HG03432 (cell line): ENCODE data around the gene SPOCK2.
"Not testable (repeated sequence)": the region's sequence is repeated elsewhere in the genome, so short reads cannot be mapped to it uniquely, and the experiment has no call there.

Experiments
- ATAC-seq: cut with Tn5 transposase; IDR thresholded peaks from one replicate; pipeline ENCODE4 v1.9.1; 2021; ENCODE audit warnings: mild to moderate bottlenecking, moderate library complexity; ENCODE audit not compliant: unreplicated experiment

SPOCK2 gene, protein sequence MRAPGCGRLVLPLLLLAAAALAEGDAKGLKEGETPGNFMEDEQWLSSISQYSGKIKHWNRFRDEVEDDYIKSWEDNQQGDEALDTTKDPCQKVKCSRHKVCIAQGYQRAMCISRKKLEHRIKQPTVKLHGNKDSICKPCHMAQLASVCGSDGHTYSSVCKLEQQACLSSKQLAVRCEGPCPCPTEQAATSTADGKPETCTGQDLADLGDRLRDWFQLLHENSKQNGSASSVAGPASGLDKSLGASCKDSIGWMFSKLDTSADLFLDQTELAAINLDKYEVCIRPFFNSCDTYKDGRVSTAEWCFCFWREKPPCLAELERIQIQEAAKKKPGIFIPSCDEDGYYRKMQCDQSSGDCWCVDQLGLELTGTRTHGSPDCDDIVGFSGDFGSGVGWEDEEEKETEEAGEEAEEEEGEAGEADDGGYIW

DNA sequence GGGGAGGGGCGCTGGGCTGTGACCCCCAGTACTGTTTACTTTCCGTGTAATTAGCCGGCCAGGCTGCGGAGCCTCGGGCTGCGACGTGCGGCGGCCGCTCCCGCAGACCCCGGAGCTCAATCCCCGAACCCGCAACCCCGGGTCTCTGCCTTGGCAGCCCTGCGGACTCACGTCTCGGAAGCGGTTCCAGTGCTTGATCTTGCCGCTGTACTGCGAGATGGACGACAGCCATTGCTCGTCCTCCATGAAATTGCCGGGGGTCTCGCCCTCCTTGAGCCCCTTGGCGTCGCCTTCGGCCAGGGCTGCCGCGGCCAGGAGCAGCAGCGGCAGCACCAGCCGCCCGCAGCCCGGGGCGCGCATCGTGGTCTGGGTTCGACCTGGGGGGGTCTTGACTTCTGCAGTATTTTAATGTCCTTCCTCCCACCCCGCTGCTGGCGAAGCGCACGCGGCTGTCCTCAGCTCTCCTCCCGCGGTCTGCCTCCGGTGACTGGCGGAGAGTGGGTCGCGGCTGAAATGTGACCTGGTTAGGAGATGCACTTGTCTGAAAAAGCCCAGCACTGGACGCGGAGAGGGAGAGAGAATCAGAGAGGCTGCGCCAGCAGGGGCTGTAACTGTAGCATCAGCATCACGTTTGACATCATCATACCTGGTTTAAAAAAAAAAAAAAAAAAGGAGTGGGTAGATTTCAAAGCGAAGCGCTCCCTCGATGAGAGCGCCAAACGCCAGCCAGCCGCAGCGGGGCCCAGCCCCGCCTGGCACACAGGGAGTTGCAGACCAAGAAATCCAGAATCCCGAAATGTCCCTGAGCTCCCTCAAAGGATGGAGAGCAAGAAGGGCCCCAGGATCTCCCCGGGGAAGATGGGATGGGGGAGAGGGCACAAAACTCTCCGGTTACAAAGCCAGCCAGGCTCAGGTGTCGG, at the start of gene SPOCK2:
Gene SPOCK2, minus strand, starts transcription at position 583 of the 920 bp plus-strand sequence. Its CDS starts 223 bp downstream, at position 360.
- ATAC-seq: no peak

DNA sequence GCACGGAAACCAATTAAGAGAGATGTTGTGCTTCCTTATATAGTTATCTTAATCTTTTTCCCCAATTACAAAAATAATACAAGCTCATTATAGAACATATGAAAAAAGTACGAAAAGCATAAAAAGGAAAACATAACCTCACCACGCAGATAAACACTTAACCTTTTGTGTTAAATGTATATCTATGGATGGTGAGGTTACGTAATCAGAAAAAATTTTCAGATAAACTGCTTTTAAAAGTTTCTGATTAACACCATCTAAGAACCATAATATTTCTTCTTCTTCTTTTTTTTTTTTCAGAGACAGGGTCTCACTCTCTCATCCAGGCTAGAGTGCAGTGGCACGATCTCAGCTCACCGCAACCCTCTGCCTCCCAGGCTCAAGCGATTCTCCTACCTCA, 49.2 kb upstream of the SPOCK2 start:
- no peak for ATAC-seq

DNA sequence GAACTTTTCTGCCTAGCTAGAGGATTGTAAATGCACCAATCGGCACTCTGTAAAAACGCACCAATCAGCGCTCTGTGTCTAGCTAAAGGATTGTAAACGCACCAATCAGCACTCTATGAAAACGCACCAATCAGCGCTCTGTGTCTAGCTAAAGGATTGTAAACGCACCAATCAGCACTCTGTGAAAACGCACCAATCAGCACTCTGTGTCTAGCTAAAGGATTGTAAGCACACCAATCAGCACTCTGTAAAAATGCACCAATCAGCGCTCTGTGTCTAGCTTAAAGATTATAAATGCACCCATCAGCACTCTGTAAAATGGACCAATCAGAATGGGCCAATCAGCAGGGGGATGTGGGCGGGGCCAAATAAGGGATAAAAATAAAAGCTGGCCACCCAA, 47.9 kb upstream of the SPOCK2 start:
- ATAC-seq: not testable (repeated sequence)

DNA sequence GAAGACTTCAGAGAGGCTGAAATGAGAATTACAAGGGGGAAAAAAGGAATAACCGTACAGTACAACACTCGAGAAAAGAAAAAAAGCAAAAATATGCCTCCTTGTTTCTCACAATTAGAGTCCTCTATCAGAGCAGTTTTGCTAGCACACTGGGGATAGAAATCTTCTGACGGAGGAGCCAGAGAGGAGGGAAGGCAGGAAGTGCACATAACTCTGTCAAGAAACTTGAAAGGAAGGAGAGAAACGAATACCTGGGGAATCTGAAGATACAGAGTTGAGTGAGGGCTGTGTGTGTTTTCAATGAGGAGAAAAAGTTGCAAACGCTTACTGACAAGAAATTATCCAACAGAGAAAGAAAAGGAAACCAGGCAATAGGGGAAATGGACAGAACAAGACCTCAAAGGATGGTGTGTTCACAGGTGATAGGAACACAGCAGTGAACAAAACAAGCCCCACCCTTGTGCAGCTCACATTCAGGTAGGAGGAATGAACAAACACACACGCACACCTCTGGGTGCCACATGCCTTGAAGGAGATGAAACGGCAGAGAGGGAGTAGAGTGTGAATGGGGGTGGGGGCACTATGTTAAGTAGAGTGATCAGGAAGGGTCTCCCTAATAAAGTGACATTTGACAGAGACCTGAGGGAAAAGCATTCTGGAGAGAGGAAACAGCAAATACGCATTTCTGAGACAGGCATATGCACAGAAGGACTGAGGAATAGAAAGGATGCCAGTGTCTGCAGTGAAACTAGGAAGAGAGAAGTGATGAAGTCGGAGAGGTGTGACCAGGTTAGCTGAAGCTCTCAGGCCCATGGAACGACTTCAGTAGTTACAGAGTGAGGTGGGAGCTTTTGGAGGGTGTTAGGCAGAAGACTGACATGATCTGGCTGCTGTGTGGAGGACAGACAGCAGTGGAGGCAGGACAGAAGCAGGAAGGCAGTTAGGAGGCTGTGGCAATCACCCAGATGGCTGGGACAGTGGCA, 46.7 kb upstream of the SPOCK2 start:
- ATAC-seq: no peak

DNA sequence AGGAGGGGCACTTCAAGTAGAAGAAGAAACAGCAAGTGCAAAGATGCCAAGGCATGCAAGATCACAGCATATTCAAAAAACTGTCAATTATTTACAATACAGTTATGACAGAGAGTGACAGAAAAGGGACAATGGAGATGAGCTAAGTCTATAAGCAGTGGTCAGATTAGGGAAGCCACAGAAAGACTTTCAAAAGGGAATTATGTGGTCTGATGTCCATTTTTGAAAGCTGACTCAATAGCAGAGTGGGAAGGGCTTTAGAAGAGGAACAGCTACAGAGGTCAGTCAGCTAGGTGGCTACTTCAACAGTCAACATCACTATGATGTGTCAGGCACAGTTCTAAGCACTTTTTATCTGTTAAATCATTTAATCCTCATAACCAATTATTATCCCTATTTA, 45.2 kb upstream of the SPOCK2 start:
- ATAC-seq: peak; percentile 87

DNA sequence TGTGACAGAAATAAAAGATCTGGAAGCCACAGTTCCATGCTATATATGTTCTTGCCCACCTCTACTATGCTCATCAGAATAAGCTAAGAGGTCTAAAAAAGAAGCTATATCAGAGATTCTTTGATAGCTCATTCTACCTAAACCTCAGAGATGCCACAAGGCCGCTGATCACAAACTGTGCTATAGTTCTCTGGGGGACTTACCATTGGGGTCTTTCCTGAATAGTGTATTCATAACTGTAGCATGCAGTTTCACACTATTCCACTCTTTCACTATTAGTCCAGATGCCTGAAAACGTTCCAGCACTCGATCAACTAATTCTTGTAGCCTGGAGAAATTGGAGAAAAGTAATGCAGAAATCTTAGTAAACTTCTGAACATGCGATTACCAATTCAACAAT, 44.5 kb upstream of the SPOCK2 start:
- no peak for ATAC-seq

DNA sequence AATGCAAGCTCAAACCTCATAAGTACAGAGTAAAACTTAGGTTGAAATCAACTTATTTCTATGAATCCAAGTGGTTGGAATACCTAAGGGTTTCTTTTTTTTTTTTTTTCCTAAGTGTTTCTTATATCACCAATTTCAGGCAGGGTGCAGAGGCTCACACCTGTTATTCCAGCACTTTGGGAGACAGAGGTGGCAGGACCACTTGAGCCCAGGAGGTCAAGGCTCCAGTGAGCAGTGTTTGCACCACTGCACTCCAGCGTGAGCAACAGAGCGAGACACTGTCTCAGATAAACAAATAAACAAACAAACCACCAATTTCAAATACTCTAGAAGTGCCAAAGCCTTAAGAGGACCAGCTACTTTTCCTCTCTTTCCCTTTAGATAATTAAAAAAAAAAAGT, 39.2 kb upstream of the SPOCK2 start:
- no peak for ATAC-seq

DNA sequence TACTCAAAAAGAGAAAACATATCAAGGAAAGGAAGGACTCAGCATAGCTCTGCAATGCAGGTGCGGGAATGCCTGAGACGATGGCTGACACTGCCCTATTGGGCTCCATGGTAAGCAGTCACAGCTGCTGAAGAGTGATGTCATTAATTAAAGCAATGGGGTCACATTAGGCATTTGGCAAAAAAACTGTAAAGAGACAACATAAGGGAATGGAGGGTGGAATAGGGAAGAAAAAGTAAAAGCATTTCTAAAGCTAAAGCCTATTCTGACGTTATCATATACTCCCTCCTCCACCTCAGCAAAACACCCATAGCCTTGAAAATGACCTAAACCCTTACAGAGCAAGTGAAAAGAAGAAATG, 38.5 kb upstream of the SPOCK2 start:
- ATAC-seq: no peak

DNA sequence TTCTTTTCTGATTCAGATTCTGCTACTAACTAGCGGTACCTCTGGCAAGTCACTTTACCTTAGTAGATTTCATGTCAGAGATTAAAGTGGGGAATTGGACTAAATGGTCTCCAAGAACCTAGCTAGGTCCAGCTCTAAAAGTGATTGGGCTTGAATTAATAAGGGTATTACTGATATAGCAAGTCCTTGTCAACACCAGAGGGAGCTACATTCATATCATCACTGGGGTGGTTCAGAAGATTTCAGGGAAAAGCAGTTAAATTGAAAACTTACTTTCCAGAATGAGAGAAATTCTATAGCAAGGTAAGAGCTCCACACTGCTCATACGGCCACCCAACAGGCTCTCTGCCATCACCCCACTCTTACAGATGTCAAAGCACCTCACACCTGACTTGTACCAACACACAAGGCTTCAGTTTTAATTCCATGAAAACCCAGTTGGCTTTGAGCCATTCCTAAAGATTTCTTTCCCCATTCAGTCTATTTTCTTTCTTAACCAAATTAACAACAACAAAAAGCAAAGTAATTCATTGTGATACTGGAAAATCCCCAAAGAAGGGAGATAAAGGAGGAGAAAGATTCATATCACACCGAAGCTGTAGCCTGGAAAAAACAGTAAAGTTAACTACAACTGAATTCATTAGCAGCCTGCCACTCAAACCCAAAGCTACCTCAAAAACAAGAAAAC, 38.0 kb upstream of the SPOCK2 start:
- no peak for ATAC-seq

DNA sequence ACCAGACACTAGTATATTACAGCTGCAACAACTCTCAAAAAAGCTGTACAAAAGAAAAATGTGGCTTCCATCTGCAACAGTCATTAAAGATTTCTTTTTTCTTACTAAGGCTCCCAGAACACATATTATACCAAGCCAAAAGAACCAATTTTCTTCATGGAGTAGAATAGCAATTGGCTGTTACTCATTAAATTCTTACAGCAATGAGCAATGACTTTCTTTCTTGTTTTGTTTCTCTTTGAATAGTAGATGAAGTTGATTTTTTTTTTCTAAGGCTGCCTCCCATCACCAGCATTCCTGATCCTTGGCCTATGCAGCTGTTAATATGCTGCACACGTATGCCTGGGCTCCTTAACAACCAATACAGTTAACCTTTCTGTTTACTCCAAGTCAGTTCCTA, 36.6 kb upstream of the SPOCK2 start:
- ATAC-seq: no peak

DNA sequence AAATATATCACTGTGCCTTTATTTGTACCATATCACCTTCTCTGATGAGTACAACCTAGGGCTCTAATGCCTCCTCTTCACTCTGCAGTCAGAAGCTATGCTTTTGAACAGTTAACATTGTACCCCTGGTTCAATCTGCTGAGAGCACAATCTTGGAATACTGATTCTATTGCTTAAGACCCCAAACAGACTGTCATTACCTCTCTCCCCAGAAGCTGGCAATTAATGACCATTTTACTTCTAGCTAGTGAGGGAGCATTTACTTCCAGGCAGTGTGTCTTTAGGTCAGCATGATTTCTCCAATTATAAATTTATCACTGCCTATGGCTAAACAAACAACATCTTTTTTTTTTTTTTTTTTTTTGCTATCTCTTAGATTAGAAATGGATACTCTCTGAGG, 36.0 kb upstream of the SPOCK2 start:
- ATAC-seq: no peak

DNA sequence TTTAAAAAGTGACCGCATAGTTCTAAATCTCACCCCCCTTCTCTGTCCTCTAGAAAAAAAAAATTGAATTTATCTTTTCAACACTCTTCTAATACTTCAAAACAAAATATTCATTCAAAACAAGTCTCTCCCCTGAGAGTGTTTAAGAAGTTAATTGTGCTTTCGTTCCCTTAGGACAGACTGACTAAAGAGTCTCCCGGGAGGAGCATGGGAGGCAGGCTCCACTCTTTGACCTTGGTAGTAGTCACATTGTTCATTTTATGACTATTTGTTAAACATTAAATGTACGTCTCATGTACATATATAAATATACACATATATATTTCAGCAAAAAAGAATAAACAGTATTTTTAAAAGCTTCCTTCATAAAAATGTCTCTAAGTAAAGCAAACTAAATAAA, 35.3 kb upstream of the SPOCK2 start:
- no peak for ATAC-seq

DNA sequence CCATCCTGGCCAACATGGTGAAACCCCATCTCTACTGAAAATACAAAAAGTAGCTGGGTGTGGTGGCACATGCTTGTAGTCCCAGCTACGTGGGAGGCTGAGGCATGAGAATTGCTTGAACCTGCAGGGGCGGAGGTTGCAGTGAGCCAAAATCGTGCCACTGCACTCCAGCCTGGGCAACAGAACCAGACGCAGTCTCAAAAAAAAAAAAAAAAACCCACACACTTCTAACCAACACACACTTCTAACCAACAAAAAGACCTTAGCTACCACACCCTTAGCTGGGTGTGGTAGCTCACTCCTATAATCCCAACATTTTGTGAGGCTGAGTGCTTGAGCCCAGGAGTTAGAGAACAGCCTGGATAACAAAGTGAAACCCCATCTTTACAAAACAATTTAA, 33.9 kb upstream of the SPOCK2 start:
- no peak for ATAC-seq

DNA sequence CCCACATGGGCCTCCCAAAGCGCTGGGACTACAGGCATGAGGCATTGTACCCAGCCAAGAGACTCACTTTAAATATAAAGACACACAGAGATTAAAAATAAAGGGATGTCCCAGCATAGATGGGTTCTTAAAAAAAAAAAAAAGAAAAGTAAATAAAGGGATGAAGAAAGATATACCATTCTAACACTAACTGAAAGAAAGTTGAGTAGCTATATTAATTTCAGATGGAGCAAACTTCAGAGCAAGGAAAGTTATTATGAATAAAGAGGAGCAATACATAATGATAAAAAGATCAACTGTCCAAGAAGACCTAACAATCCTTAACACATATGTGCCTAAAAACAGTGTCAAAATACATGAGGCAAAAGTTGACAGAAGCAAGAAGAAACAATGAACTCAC, 33.0 kb upstream of the SPOCK2 start:
- no peak for ATAC-seq

DNA sequence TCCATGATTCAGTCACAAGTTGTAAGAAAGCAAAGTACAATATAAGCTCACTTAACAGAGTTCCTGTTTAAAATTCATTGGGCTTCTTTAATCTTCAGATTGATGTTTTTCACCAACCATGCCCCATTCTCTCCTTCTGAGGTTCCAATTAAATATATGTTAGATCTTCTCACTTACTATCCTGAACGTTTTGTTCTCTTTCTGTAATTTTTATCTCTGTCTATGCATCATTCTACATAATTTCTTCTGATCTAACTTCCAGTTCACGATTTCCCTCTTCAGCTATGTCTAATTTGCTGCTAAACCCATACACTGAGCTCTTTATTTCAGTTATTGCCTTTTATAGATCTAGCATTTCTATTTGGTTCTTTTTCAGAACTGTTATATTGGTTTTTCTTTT, 28.0 kb upstream of the SPOCK2 start:
- no peak for ATAC-seq

DNA sequence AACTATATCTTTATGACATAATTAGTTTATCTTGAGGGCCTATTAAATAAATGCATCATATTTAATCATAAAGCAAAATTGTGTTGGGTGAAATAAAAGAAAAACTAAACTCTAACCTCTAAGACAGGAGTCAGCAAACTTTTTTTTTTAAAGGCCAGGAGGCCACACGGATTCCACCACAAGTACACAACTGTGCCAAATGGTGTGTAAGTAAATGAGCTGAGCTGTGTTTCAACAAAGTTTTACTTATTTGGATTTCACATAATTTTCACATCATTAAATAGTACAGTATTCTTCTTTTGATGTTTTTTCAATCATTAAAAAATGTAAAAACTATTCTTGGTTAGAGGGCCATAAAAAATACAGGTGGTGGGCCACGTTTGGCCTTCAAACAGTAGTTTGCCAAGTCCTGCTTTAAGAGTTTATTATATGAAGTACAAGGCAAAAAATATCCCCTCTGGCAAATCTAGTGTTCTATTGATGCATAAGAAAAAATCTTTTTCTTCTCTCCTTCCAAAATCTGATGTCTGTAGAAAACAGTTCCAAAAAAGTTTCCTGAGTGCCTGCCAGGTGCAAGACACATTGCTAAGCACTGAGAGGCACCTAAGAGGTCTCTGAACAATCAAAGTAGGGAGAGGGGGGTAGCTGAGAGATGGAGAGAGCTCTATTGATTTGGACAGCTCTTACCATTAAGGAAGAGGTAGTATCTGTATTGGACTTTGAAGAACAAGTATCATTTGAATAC, 26.5 kb upstream of the SPOCK2 start:
- ATAC-seq: no peak

DNA sequence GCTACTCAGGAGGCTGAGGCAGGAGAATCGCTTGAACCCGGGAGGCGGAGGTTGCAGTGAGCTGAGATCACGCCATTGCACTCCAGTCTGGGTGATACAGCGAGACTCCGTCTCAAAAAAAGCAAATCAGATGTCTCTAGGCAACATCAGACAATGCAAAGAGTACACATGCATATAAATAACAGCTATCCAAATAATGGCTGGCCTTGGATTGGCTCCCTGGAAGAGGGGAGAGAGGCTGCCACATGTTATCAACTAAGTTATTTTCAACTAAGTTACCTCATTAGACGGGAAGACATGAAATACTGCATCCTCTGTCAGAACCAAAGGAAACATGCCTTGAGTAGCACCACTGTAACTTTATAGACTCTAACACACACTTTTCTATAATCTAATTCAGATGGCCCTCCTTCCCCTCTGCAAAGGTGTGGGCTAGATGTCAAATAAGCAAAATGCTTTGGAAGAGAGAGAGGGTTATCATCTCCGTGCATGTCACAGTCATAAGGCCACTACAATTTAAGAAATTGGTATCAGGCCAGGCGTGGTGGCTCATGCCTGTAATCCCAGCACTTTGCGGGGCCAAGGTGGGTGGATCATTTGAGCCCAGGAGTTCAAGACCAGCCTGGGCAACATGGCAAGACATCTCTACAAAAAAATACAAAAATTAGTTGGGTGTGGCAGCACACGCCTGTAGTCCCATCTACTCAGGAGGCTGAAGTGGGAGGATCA, 22.5 kb upstream of the SPOCK2 start:
- no peak for ATAC-seq

DNA sequence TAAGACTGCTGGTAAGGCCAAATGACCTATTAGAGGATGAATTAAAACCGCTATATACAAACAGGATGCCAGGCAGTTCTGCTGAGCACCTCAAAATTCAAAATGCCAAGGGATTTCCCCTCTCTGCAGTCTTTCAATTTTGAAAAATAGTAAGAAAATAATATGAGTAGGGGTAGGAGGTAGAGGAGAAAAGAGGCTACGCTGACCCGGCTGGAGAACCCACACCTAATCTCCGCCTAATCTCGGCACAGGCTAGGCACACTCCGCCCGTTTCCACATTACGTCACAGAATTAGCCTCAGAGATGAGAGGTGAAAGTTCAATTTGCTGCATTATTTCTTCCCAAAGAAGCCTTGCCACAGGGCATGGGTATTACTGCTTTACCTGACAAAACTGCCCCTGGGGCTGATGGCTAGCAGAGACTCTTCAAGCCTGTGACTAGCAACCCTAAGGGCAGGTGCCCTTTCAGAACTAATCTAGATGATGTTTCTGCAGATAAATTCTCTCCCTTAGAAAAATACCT, 21.3 kb upstream of the SPOCK2 start:
- no peak for ATAC-seq
